ENCODE data around the gene CDKN1A. TPM values are rescaled to one million over a fixed set of nuclear protein-coding genes. Genes with fewer than 3 reads are reported as not detected.

CDKN1A gene
- total RNA-seq, 1 donor from 2014 or later: 364 TPM

DNA sequence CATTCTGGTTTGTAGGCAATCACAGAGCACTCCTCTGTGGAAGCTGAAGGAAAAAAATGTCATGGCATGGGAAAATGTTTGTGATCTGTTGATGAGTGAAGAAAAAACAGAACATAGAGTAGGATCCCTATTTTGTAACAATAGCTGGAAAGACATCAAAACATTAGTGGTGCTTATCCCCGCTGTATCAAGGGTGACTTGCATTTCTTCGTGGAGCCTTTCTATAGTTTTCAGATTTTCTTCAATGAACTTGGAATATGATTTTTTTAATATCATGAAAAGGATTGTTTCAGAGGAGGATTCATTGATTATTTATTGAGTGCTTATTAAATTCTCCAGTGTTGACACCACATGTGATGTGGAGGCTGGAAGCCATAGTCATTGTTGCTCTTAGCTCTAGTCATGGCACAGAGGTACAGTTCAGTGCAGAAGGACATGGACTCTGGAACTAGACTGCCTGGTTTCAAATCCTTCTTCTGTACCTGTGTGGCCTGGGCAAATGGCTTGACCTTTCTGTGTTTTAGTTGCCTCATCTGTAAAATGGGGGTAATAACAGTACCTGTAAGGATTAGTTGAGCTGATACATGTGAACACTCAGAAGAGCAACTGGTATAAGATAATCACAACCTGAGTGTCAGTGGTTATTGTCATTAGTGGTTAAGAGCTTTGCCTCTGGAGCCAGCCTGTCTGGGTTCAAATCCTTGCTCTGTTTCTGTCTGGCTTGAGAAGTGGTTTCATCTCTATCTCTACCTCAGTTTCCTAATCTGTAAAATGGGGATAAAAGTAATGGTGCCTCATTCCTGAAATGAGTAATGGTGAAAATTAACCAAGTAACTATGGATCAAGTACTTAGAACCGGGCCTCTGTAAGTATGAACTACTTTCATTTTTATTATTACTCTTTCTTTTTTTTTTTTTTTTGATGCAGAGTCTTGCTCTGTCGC lies 14.7 kb upstream of the CDKN1A start:
- H3K27me3 ChIP-seq (ENCODE audit: control insufficient read depth, insufficient read depth, low read length): no peaks in the 10 kb centered on the region
- FAIRE-seq: no peak
- no peak for DNase-seq (ENCODE audit: low read depth)
- H3K36me3 ChIP-seq (ENCODE audit: control insufficient read depth, insufficient read depth, low read length): no peaks in the 10 kb centered on the region
- TF ChIP-seq, protein P1, sequence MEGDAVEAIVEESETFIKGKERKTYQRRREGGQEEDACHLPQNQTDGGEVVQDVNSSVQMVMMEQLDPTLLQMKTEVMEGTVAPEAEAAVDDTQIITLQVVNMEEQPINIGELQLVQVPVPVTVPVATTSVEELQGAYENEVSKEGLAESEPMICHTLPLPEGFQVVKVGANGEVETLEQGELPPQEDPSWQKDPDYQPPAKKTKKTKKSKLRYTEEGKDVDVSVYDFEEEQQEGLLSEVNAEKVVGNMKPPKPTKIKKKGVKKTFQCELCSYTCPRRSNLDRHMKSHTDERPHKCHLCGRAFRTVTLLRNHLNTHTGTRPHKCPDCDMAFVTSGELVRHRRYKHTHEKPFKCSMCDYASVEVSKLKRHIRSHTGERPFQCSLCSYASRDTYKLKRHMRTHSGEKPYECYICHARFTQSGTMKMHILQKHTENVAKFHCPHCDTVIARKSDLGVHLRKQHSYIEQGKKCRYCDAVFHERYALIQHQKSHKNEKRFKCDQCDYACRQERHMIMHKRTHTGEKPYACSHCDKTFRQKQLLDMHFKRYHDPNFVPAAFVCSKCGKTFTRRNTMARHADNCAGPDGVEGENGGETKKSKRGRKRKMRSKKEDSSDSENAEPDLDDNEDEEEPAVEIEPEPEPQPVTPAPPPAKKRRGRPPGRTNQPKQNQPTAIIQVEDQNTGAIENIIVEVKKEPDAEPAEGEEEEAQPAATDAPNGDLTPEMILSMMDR (IDR thresholded peaks at IDR 0.05; ENCODE audit: insufficient read depth, low read length, severe bottlenecking): no peak
- H3K4me3 ChIP-seq (ENCODE audit: low read depth, low read length): no peak overlapping the region

DNA sequence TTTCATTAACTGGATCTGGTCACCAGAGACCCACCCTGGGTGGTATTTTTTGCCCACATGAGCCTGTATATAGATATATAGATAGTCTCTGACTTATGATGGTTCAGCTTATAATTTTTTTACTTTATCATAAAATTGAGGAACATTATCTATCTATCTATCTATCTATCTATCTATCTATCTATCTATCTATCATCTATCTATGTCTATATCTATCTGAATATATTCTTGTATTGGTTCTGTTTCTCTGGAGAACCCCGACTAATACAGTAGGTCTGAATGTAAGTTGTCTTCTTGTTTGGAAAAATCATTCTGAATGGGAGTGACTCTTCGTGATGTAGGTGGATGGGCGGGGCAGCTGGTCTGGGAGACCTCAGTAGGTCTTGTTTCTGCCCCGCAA lies 13.3 kb upstream of the CDKN1A start:
- no peaks in the 10 kb centered on the region for H3K36me3 ChIP-seq (ENCODE audit: control insufficient read depth, insufficient read depth, low read length)
- DNase-seq (ENCODE audit: low read depth): no peak
- H3K4me3 ChIP-seq (ENCODE audit: low read depth, low read length): no peak overlapping the region
- TF ChIP-seq, protein P1 (IDR thresholded peaks at IDR 0.05; ENCODE audit: insufficient read depth, low read length, severe bottlenecking): no peak
- H3K27me3 ChIP-seq (ENCODE audit: control insufficient read depth, insufficient read depth, low read length): no peaks in the 10 kb centered on the region
- FAIRE-seq: no peak

DNA sequence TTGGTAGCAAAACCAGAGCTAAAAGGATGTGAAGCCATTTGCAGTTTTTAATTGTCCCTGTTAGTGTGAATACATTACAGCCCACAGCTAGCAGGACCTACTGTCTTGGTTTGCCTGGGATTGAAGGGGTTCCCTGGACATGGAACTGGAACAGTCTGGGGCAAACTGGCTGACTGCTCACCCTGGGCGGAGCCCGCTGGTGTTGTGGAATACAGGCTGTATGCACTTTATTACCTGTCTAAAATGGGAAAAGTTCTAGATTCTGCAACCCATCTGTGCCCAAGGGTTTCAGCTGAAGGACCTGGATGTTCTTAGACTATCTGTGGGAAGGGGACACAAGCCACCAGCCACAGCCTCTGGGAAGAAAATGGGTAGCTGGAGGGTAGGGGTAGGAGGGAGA lies 12.2 kb upstream of the CDKN1A start:
- no peak overlapping the region for H3K4me3 ChIP-seq (ENCODE audit: low read depth, low read length)
- H3K36me3 ChIP-seq (ENCODE audit: control insufficient read depth, insufficient read depth, low read length): no peaks in the 10 kb centered on the region
- TF ChIP-seq, protein P1 (IDR thresholded peaks at IDR 0.05; ENCODE audit: insufficient read depth, low read length, severe bottlenecking): no peak
- H3K27me3 ChIP-seq (ENCODE audit: control insufficient read depth, insufficient read depth, low read length): no peaks in the 10 kb centered on the region
- DNase-seq (ENCODE audit: low read depth) (no peak), FAIRE-seq (no peak)

DNA sequence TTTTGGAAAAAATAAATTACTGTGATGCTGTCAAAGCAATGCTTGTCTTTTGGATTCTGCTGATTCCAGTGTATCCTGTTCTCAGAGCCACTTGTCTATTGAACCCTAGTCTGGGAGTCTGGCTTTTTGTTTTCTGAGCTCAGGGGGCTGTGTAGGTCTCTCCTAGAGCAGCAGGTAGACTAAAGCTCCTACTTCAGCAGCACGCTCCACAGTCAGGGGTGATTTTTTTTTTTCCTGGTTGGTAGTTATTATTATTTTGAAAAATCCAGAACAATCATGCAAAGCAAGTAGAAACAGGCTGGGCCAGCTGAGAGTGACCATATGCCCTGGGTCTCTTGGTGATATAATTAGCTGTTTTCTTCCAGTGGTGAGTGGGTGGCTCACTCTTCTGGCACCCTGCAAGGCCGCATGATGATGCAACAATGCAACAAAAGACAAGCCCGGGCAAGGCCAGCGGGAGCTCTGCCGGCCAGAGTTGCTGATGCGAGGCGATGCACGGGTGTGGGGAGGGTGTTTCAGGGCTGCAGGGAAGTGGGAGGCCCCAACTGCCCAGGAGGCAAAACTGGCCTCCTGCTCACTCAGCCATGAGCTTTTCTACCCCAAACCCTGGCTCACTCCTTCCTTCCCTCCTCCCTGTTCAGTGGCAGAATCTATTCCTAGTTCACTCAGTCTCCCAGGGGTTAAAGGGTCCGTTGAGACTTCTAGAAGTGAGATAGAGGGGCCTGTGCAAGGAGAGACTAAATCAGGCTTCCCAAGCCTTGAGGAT lies 11.5 kb upstream of the CDKN1A start:
- no peak overlapping the region for H3K4me3 ChIP-seq (ENCODE audit: low read depth, low read length)
- FAIRE-seq: no peak

GRCh38 chr6:36668591-36668990 lies 9.9 kb upstream of the CDKN1A start:
- TF ChIP-seq, protein P1 (IDR thresholded peaks at IDR 0.05; ENCODE audit: insufficient read depth, low read length, severe bottlenecking): no peak
- Histone ChIP-seq H3K36me3 (ENCODE audit: control insufficient read depth, insufficient read depth, low read length) (no peaks in the 10 kb centered on the region), H3K27me3 (ENCODE audit: control insufficient read depth, insufficient read depth, low read length) (no peaks in the 10 kb centered on the region), H3K4me3 (ENCODE audit: low read depth, low read length) (no peak overlapping the region)
- FAIRE-seq (no peak), DNase-seq (ENCODE audit: low read depth) (no peak)

More for the DNA sequence above, 11.5 kb upstream of the CDKN1A start:
- DNase-seq (ENCODE audit: low read depth): peak; percentile 99
- Histone ChIP-seq H3K36me3 (ENCODE audit: control insufficient read depth, insufficient read depth, low read length) (no peaks in the 10 kb centered on the region), H3K27me3 (ENCODE audit: control insufficient read depth, insufficient read depth, low read length) (no peaks in the 10 kb centered on the region)
- TF ChIP-seq, protein P1 (IDR thresholded peaks at IDR 0.05; ENCODE audit: insufficient read depth, low read length, severe bottlenecking): no peak
